Measurements from ENCODE around the gene KYAT1.

Gene KYAT1

GRCh38 chr9:128913995-128914772 is 32.4 kb upstream of the KYAT1 start:
- Histone ChIP-seq H3K79me2 (ENCODE audit: insufficient read depth, low read length) (no peaks in the 10 kb centered on the region), H3K4me3 (ENCODE audit: low read depth, low read length, poor library complexity, severe bottlenecking) (no peak overlapping the region), H3K9ac (ENCODE audit: low read length) (no peak overlapping the region), H3K9me2 (ENCODE audit: low read depth, low read length) (no peaks in the 10 kb centered on the region), H3K27me3 (ENCODE audit: insufficient read depth, low read length) (no peaks in the 10 kb centered on the region), H3K4me2 (ENCODE audit: low read length) (no peak overlapping the region), H3K9me3 (ENCODE audit: low read length) (no peaks in the 10 kb centered on the region), H3K4me1 (ENCODE audit: insufficient read depth, low read length, severe bottlenecking) (no peaks in the 10 kb centered on the region), H3K27ac (ENCODE audit: low read depth, low read length, poor library complexity, severe bottlenecking) (no peak overlapping the region), H4K20me1 (ENCODE audit: insufficient read depth, low read length) (no peaks in the 10 kb centered on the region), H2AFZ (ENCODE audit: low read length) (no peak overlapping the region), H3F3A (ENCODE audit: insufficient read depth, low read length) (no peaks in the 10 kb centered on the region), H3K36me3 (ENCODE audit: insufficient read depth, low read length) (peaks cover 24% of the 10 kb centered on the region; the same call in 1 of the 2 replicates)
- TF ChIP-seq EZH2 (IDR thresholded peaks at IDR 0.05; ENCODE audit: borderline replicate concordance, low read length) (no peak), CTCF (IDR thresholded peaks at IDR 0.05; ENCODE audit: low read length) (no peak)

- Histone ChIP-seq H3K27ac (ENCODE audit: low read depth, low read length, poor library complexity, severe bottlenecking) (no peak overlapping the region), H3F3A (ENCODE audit: insufficient read depth, low read length) (no peaks in the 10 kb centered on the region), H3K4me2 (ENCODE audit: low read length) (no peak overlapping the region)
These were observed 31.5 kb upstream of the KYAT1 start for GRCh38 chr9:128913048-128913900.

More at GRCh38 chr9:128913048-128913900, 31.5 kb upstream of the KYAT1 start:
- Histone ChIP-seq H3K9ac (ENCODE audit: low read length) (no peak overlapping the region), H3K9me2 (ENCODE audit: low read depth, low read length) (no peaks in the 10 kb centered on the region), H3K9me3 (ENCODE audit: low read length) (no peaks in the 10 kb centered on the region), H3K4me3 (ENCODE audit: low read depth, low read length, poor library complexity, severe bottlenecking) (no peak overlapping the region), H3K36me3 (ENCODE audit: insufficient read depth, low read length) (peaks cover 33% of the 10 kb centered on the region), H2AFZ (ENCODE audit: low read length) (no peak overlapping the region), H3K27me3 (ENCODE audit: insufficient read depth, low read length) (no peaks in the 10 kb centered on the region), H3K4me1 (ENCODE audit: insufficient read depth, low read length, severe bottlenecking) (no peaks in the 10 kb centered on the region), H4K20me1 (ENCODE audit: insufficient read depth, low read length) (no peaks in the 10 kb centered on the region), H3K79me2 (ENCODE audit: insufficient read depth, low read length) (no peaks in the 10 kb centered on the region)
- TF ChIP-seq EZH2 (IDR thresholded peaks at IDR 0.05; ENCODE audit: borderline replicate concordance, low read length): no peak
- TF ChIP-seq CTCF (IDR thresholded peaks at IDR 0.05; ENCODE audit: low read length): no peak
